Stimulated activated CD4-positive, alpha-beta T cell treated with anti-CD3 and anti-CD28 coated beads, TNF-alpha, amount 100 ng/mL, for 24 hours (primary cell): ENCODE results near the gene GATA5.

Experiments used
- DNase-seq, 3 experiments: peaks; one replicate each; pipeline ENCODE4 v3.0.0-alpha.2; 2020; ENCODE audit warnings: low read depth in 3 of 3

The GATA5 gene

GRCh38 chr20:62487561-62488354 is 12.0 kb upstream of the GATA5 start:
- DNase-seq, result no peak

- no peak for DNase-seq
Observed at GRCh38 chr20:62487118-62487517, 11.3 kb upstream of the GATA5 start.

- DNase-seq, result no peak
Observed at GRCh38 chr20:62486484-62486883, 10.7 kb upstream of the GATA5 start.

- DNase-seq, result no peak
Observed at GRCh38 chr20:62485701-62486089, 9.9 kb upstream of the GATA5 start.

- DNase-seq, result no peak
Observed at GRCh38 chr20:62485062-62485700, 9.4 kb upstream of the GATA5 start.

- no peak for DNase-seq
Observed at GRCh38 chr20:62484478-62484877, 8.7 kb upstream of the GATA5 start.

- no peak for DNase-seq
Observed at GRCh38 chr20:62483613-62484458, 8.0 kb upstream of the GATA5 start.

- DNase-seq, result no peak
Observed at GRCh38 chr20:62482974-62483373, 7.2 kb upstream of the GATA5 start.

GRCh38 chr20:62482146-62482809 is 6.5 kb upstream of the GATA5 start:
- DNase-seq, result no peak

- DNase-seq, result no peak
Observed at GRCh38 chr20:62481425-62482145, 5.8 kb upstream of the GATA5 start.

GRCh38 chr20:62480318-62480717 is 4.5 kb upstream of the GATA5 start:
- DNase-seq, result no peak

GRCh38 chr20:62479656-62480055 is 3.9 kb upstream of the GATA5 start:
- DNase-seq, result no peak

- DNase-seq, result no peak
Observed at GRCh38 chr20:62479156-62479555, 3.4 kb upstream of the GATA5 start.

- DNase-seq, result no peak
Observed at GRCh38 chr20:62477669-62478455, 2.1 kb upstream of the GATA5 start.

GRCh38 chr20:62476056-62476838 is 452 bp upstream of the GATA5 start:
- no peak for DNase-seq

- DNase-seq, result no peak
Observed at GRCh38 chr20:62475027-62475771, 596 bp downstream of the GATA5 start.

GRCh38 chr20:62474604-62475026 is 1.2 kb downstream of the GATA5 start:
- DNase-seq, result no peak

GRCh38 chr20:62473717-62474603 is 1.8 kb downstream of the GATA5 start:
- DNase-seq, result no peak
